Stimulated activated CD4-positive, alpha-beta T cell treated with anti-CD3 and anti-CD28 coated beads, Interleukin-2, amount 100 ng/mL, for 4 hours (primary cell): ENCODE measurements around the gene NIPBL.
"Not testable (repeated sequence)": the region's sequence is repeated elsewhere in the genome, so short reads cannot be mapped to it uniquely, and the experiment has no call there.

Experiments
- DNase-seq: peaks from one replicate; pipeline ENCODE4 v3.0.0-alpha.2; 2020; ENCODE audit warnings: low read depth

The NIPBL gene

GRCh38 chr5:36901077-36901476 lies 24.5 kb downstream of the NIPBL start:
- DNase-seq = not testable (repeated sequence)

- no peak for DNase-seq
These were observed 25.3 kb downstream of the NIPBL start for GRCh38 chr5:36901856-36902255.

DNA sequence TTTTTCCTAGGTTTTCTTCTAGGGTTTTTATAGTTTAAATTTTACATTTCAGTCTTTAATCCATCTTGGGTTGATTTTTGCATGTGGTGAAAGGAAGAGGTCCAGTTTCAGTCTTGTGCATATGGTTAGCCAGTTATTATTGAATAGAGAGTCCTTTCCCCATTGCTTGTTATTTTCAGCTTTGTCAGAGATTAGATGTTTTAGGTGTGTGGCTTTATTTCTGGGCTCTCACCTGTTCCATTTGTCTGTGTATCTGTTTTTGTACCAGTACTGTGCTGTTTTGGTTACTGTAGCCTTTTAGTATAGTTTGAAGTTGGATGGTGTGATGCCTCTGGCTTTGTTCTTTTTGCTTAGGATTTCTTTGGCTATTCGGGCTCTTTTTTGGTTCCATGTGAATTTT lies 25.8 kb downstream of the NIPBL start:
- no peak for DNase-seq

DNA sequence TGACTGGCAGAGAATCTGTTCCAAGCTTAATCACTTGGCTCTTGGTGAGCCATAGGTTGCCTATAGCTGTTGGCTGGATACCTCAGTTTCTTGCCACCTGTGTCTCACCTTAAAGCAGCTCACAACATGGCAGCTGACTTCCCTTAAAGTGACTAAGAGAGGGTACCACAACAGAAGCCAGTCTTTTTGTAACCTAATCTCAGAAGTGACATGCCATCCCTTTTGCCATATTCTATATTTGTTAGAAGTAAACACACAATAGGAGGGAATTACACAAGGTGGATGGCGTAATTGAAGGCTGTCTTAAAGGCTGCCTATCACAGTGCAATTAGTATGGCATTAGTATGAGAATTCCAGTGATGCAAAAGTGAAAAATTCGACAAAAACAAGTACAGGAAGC lies 28.1 kb downstream of the NIPBL start:
- no peak for DNase-seq

GRCh38 chr5:36908544-36909260 lies 32.1 kb downstream of the NIPBL start:
- DNase-seq = no peak

- DNase-seq = no peak
These were observed 39.1 kb downstream of the NIPBL start for GRCh38 chr5:36915653-36916052.

DNA sequence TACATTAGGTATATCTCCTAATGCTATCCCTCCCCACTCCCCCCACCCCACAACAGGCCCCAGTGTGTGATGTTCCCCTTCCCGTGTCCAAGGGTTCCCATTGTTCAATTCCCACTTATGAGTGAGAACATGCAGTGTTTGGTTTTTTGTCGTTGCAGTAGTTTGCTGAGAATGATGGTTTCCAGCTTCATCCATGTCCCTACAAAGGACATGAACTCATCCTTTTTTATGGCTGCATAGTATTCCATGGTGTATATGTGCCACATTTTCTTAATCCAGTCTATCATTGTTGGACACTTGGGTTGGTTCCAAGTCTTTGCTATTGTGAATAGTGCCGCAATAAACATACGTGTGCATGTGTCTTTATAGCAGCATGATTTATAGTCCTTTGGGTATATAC lies 40.0 kb downstream of the NIPBL start:
- not testable (repeated sequence) for DNase-seq

DNA sequence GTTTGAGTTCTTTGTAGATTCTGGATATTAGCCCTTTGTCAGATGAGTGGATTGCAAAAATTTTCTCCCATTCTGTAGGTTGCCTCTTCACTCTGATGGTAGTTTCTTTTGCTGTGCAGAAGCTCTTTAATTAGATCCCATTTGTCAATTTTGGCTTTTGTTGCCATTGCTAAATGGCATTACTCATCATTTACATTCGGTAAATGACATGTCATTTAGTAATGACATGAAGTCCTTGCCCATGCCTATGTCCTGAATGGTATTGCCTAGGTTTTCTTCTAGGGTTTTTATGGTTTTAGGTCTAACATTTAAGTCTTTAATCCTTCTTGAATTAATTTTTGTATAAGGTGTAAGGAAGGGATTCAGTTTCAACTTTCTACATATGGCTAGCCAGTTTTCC lies 40.8 kb downstream of the NIPBL start:
- not testable (repeated sequence) for DNase-seq

DNA sequence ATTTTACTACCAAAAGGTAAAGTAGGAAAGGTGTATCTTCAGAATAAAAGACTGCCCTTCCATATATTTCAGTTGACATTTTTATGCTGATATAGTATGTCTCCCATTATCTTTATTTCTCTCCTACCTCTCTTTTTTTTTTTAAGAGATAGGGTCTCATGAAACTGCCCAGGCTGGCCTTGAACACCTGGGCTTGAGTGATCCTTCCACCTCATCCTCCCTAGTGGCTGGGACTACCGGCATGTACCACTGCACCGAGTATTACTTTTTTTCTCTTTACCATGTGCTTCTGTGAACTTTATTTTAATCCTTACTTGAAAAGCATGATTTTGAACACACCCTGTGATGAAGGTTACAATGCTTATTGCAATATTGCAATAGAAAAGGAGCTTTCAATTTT lies 42.7 kb downstream of the NIPBL start:
- no peak for DNase-seq

GRCh38 chr5:36919650-36920049 lies 43.1 kb downstream of the NIPBL start:
- no peak for DNase-seq

- DNase-seq = no peak
These were observed 52.4 kb downstream of the NIPBL start for GRCh38 chr5:36928947-36929346.

GRCh38 chr5:36929438-36929837 lies 52.9 kb downstream of the NIPBL start:
- DNase-seq = no peak

DNA sequence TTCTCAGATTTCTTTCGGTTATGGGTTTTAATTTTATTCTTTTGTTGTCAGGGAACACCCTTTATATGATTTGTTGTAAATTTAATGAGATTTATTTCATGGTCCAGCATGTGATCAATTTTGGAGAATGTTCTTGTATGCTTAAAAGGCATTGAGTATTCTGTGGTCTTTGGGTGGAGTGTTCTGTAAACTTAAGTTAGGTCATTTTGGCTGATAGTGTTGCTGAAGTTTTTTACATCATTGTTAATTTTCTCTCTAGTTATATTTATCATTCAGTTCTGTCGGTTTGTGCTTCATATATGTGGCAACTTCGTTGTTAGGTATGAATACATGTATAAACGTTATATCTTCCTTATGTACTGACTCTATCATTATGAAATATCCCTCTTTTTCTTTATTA lies 55.5 kb downstream of the NIPBL start:
- no peak for DNase-seq

DNA sequence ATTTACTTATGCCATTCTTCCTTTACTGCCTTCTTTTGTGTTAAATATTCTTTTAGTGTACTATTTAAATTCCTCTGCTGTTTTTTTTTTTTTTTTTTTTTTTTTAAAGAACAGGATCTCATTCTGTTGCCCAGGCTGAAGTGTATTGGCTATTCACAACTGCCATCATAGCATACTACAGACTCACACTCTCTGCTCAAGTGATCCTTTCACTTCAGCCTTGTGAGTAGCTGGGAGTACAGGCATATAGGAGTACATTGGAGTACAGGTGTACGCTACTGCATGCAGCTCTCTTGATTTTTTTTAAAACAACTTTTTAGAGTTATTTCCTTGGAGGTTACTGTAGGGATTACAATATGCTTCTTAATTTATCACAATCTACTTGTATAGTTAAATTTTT lies 56.1 kb downstream of the NIPBL start:
- DNase-seq = no peak

GRCh38 chr5:36934740-36935356 lies 58.3 kb downstream of the NIPBL start:
- DNase-seq = no peak

DNA sequence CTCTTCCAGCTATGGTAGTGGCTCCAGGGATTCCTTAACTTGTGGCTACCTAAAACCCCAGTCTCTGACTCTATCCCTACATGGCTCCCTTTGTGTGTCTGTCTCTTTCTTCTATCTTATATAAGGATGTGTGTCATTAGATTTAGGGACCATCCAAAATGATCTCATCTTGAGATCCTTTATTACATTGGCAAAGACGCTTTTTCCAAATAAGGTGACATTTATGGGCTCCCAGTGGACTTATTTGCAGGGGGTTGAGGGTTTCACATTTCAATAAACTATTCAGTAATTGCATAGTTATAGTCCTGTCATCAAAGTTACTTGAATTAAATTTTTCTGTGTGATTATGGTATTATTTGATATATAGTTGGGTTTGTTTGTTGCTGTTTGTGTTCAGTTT lies 59.2 kb downstream of the NIPBL start:
- no peak for DNase-seq

- DNase-seq = no peak
These were observed 59.7 kb downstream of the NIPBL start for GRCh38 chr5:36936309-36936708.

DNA sequence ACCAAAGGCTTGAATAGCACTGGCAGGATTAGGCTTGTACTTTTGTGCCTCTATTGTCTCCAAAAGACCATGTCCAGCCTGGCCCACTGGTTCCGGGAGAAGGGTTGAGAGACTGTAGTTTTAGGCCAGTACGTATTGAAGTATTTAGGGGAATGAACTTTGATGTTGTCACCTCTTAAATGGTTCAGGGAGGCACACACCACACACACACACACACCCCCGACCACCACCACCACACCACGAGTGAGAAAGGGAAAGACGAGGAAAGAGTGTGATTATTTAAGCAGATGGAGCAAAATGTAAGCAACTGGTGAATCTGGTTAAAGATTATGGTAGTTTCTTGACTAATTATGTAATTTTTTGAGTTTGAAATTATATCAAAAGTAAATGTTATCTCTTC lies 61.6 kb downstream of the NIPBL start:
- DNase-seq = no peak

DNA sequence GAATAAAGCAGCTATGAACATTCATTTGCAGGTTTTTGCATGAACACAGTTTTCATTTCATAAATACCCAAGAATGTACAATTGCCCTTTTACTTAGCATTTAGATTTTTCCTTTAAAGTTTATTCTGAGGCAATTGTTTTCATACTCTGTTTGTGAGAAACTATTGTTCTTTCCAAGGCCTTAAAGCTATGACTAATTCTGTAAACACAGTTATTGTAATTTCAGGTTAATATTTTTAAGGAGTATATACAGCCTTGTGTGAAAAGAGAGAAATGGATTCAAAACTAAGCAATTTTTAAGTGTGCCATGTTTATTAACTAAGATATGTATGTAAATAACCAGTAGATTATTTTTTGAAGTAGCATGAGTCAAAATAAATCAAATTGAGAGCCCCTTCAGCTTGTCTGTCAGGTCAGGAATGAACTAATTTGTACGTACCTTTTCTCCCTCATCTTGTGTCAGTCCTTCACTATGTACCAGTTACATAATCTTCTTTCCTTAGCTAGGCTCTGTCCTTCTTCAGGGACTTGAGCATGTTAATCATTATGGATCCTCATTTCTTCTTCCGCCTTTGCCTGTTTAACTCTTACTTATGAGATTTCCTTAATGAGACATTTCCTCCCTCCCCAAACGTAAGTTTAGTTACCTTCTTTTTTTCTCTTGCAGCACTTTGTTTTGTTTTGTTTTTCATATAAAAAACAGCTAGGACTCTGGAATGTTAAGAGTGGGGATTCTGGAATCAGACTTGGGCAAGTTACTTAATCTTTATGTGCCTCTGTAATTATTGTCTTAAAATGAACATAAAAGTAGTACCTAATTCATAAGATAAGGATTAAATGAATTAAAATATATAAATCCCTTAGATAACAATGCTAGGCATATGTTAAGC lies 63.6 kb downstream of the NIPBL start:
- DNase-seq = no peak

DNA sequence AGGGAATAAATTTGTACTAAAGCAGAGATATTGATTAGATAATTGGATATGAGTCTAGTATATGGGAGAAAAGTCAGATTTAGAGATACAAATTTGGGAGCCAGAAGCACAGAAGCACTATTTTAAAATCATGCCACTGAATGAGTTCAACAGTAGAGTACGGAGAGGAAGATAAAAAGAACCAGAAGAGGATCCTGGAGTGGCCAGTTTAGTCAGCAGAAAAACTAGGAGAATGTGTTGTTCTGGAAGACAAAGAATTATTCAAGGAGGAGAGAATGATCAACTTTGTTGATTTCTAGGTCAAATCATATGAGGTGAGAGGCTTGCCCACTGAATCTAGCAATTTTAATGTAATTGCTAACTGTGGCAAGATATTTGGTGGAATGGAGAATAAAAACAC lies 67.0 kb downstream of the NIPBL start:
- no peak for DNase-seq

DNA sequence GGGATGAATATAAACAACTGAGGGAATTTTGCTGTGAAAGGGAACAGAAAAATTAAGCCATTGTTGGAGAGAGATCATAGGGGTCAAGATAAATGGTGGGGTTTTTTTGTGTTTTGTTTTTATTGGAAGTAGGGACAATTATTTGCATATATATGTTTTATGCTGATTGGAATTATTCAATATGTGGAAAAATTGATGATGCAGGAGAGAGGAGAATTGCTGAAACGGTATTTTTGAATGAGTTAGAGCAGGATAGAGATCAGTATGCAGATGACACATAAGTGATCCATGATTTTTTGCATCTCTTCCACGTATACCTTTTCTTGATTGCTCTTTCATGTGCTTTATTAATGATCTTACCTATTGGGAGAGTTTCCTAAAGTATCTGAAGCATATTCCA lies 67.5 kb downstream of the NIPBL start:
- DNase-seq = no peak

GRCh38 chr5:36944607-36945225 lies 68.1 kb downstream of the NIPBL start:
- no peak for DNase-seq

DNA sequence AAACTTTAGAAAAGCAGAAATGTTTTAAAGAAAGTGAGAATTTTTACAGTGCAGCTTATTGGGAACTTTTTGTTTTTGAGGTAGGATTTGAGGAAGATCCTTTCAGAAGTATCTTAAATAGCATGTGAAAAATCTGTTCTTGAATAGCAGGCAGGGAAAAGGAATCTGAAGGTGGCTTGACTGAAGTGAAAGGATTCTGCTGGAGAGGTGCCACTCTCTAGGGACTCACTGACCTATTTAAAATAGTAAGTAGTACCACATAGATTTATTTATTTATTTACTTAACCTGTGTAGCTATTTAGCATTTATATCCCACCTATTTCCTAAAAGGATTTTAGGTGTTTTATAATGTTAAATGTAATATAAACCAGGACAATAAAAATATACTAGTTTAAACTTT lies 69.1 kb downstream of the NIPBL start:
- no peak for DNase-seq
